Daoy (cell line): ENCODE results near the gene CD81. TPM values are rescaled to one million over a fixed set of nuclear protein-coding genes. Genes with fewer than 3 reads are reported as not detected.
A peak's percentile ranks its signal among the peaks of the same experiment; 100 is the strongest.

Experiments used
- DNase-seq: peaks from one replicate; pipeline ENCODE4 v3.0.0-alpha.2; 2015; ENCODE audit warnings: low read depth
- total RNA-seq: library from RNA; depleted of rRNA; stranded (reverse); fragments of >200 nt; shearing (Covaris generic); gene quantifications from 2 replicates; pipeline ENCODE4 v1.2.3, GENCODE V29; 2014

Gene CD81
- total RNA-seq, 1 experiment from 2014 or later: 67.5 TPM

DNA sequence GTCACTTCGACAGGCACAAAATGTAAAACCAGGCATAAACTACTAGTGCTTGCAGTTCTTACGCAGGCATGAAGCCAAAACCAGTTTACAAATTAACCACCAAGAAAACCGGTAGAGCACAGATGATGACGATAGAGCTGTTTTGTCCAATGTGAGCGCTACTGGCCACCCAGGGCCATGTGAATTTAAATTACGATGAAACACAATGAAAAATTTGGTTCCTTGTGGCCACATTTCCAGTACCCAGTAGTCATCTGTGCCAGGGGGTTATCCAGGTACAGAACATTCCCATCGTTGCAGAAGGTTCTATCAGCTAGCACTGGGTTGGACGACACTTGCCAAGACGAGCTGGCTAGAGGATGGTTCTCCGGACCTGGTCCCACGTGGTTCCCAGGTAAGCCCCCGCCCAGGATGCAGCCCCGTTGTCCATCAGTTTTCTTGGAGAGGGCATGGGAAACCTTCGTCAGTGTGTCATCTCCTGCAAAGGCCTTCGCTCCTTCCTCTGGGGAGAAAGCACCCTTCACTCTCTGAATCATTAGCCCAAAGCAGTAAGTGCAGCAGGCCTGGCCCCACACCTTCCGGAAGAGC lies 1.1 kb upstream of the CD81 start:
- no peak for DNase-seq

DNA sequence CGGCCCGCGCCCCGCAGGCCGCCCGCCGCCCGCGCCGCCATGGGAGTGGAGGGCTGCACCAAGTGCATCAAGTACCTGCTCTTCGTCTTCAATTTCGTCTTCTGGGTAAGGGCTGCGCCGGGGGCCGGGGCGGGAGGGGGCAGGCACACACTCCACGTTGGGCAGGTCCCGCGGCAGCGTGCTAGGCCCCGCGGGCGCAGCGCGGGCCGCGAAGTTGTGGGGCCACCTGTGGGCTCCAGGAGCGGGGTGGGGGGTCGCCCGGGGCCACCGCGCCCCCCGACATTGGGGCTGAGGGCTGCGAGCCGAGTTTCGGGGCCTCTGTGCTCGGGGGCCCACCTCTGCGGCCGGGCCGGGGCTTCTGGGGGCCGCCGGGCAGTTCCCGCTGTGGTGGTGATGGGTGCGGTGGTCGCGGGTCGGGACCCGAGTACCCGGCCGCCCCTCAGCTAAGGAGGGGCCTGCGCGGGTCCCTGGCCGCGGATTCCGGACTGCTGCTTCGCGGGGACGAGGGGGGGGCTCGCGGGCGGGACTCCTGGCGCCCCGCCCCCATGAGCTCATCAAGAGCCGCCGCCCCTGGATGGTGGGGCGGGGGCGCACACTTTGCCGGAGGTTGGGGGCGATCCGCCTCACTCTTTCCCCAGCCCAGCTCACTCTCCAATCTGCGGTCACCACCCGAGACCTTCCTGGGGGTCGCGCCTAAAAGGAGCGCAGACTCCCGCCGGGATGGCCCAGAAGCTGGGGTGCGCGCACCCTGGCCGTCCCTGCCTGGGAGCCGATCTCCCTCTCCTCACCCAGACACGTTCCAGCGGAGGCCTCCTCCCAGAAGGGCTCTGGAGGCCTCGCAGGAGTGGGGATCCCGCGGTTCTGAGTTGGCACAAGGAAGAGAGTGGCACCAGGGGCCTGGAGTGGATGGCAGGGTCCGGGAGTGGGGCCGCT lies 667 bp downstream of the CD81 start:
- peak; percentile 63 for DNase-seq

DNA sequence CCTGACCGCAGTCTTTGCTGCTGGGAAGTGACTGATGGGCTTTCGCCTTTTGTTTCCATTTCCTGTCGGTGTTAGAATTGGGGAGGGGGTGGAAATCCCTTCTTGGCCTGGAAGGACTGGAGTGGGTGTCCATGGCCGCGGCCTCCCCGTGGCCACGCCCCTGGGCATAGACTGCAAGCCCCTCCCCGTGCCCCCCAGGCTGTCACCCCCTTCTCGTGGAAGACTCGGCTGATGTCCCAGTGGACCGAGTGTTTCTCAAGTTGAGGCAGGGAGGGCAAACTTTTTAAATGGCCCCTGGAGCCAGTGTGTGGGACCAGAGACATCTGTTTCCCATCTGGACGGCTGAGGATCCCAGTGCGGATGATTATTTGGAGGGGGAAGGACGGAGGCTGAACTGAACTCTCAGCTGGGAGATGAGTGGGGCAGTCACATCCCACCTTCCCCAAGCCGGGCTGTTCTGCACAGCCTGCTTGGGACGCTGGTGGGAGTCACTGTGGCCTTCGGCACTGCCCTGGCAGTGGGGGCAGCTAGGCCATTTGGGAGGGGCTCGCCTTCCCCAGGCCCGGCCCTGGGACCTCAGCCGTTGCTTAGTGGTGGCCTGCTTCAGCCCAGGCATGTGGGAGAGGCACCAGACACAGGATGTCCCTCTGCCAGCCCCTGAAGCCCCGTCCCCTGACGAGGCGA lies 1.6 kb downstream of the CD81 start:
- no peak for DNase-seq

DNA sequence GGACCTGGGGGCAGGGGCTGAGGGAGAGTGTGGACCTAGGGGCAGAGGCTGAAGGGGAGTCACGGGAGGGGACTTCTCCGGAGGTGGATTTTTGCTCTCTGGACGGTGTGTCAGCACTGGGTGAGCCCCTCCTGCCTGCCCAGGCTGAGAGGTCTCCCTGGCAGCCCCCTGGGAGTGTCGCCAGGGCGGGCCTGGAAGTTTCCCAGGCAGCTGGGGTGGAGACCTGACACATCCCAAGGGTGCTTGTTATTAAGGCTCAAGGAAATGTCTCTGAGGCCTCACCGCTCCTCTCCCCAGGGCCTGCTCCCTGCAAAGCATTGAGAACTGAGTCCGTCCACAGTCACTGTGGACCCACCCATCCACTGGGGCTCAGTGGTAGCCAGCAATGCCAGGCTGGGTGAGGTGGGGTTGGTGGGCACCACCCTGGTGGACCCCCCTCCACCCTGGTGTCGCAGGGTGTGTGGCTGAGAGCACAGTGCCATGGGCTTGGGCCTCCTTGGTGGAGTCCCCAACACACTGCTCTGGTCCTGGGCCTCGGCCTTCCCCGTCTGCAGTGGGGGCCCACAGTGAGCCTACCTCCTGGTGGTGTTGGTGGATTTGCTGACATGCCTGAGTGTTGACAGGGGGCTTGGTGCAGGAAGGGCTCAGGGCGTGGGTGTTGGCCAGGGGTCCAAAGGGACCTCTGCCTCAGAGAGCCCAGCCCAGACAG lies 2.5 kb downstream of the CD81 start:
- DNase-seq: no peak

DNA sequence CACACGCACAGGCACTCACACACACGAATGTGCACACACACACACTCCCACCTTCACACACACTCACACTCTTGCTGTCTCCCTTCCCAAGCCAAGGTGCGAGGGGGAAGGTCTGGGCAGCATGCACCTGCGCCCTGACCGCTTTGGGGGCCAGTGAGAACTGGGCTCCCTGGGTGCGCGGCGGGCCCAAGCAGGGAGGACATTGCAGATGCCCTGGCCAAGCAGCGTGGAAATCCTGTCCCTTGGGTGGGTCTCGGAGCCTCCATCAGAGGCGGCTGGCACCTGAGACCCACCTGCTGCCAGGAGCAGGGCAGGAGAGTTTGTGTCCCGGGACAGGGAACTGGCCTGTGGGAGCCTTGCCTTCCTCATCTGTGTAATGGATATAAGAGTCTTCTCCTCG lies 3.3 kb downstream of the CD81 start:
- no peak for DNase-seq

DNA sequence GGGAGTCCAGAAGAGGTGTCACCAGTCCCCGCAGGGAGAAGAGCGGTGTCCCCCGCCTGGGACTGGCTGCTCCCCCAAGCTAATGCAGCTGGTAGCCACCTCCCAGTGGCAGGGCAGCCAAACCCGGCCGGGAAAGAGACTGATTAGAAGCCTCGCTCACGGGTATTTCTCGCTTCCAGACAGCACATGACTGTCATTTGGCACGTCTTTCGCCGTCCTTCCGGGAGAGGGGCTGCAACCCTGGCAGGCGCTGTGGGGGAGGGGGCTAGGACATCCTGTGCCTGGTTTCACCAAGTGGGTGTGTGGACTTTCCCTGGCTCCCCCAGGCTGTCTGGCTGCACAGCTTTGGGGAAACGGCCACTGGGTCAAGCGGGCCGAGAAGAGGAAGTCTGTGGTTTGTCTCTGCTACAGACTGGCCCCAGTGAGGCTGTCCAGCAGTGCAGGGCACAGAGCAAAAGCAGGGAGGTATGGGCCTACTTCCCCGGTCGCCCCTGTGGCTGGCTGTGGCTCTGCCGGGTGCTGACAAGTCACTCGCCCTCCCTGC lies 3.8 kb downstream of the CD81 start:
- no peak for DNase-seq

DNA sequence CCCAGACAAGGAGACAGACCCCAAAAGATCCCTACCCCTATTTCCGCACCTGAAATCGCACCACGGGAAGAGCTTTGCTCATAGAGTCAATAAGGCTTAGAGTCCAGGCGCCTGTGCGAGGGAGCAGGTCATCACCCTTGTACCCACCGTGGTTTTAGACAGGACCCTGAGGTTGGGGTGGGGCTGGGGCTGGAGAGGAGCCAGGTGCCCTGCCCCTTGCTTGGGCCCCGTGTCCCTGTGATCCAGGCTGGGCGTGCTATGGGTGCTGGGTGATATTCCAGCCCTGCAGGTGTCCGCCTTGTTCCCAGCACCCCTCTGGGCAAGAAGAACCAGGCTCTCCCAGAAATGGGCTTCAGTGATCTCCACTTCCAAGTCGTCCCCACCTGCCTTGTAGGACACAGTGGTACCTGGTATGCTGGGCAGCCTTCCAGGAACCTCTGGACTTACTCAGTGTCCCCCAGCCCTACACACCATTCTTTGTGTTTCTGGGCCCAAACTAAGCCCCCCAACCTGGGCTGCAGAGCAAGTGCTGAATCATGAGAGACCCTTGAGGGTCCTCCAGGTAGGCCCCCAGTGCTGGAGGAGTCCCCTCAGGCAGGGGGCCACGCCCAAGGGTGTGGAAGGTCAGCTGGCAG lies 4.5 kb downstream of the CD81 start:
- DNase-seq: no peak

DNA sequence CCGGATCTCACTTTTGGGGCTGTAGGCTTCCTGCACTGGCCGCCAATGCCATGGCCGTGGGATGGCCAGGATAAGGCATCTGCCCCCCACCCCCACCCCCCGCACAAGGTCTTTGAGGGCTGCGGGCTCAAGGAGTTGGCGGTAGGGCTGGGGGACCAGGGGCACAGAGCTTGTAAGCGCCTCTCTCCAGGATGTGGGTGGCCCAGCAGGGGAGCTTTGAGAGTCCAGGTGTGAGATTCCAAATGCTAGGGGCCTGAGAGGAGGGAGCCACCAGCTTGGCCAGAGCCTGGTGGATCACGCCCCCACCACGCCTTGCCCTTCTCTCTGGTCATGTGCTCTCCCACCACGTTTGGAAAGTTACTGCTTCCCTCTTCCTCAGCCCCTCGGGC lies 5.0 kb downstream of the CD81 start:
- no peak for DNase-seq

DNA sequence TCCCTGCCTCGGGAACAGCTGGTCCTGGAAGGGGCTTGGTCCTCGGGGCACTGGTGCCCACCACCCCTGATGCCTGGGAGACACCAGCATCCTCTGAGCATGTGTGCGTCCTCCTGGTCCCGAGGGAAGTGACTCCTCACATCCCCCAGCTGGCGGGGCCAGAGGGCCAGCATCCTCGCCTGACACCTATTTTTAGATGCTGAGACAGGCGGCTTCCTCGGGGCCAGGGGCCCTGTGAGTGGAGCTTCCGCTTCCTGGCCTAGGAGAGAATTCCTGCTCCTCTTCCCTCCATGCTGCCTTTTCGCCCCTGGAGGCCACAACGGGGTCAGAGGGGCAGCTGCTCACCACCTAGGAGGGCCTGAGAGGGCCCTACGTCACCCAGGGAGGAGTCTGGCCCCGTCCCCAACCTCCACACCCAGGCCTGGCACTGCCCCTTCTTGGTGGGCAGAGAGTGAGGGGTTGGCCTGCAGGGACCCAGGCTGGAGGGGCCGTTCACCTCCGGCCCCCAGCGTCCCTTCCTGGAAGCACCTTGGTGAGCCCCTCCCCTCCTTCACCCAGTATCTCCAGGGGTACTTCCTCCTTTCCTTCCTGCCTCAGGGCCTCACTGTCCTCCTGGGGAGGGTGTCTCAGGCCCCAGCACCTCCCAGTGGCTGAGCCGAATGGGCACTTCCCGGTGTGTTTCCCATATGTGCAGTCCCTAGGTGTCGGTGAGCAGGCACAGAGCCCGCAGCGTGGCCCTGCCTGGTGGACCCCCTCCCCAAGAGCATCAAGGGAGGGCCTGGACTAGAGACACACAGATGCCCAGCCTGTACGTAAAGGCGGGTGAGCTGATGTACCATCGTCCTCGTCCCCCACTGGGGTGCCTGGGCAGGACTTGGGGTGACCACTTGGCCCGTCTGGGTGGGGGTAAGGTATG lies 6.1 kb downstream of the CD81 start:
- no peak for DNase-seq

DNA sequence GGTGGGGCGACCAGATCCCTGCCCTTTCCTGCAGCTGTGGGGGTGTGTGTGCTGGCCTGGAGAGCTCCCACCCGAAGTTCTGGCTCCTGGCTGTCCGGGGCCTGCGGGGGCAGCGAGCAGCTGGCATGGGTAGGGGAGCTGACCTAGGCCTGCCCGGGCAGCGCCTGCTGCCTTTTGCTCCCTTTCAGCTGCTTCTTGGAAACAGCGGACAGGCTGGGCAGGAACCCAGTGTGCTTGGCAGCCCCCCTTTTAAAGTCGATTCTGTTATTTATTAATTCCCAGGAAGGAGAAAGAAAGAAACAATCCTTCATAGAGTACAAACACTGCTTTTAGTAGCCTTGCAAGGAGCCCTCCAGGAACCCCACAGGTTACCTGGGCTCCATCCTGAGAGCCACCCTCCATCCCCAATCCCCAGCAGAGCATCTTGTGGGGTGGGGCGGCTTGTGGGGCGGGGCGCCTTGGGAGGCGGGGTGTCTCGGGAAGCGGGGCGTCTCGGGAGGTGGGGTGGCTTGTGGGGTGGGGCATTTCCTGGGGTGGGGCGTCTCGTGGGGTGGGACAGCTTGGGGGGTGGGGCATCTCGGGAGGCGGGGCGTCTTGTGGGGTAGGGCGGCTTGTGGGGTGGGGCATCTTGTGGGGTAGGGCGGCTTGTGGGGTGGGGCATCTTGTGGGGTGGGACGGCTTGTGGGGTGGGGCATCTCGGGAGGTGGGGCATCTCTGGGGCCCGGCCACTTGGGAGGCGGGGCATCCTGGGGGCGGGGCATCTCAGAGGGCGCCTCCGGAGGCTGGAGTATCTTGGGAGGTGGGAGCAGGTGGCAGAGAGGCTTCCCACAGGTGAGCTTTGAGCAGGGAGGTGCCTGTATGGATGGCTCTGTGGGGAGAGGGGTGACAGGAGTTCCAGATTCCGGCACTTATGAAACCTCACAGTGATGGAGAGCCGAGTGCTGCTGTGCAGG lies 7.0 kb downstream of the CD81 start:
- DNase-seq: no peak

DNA sequence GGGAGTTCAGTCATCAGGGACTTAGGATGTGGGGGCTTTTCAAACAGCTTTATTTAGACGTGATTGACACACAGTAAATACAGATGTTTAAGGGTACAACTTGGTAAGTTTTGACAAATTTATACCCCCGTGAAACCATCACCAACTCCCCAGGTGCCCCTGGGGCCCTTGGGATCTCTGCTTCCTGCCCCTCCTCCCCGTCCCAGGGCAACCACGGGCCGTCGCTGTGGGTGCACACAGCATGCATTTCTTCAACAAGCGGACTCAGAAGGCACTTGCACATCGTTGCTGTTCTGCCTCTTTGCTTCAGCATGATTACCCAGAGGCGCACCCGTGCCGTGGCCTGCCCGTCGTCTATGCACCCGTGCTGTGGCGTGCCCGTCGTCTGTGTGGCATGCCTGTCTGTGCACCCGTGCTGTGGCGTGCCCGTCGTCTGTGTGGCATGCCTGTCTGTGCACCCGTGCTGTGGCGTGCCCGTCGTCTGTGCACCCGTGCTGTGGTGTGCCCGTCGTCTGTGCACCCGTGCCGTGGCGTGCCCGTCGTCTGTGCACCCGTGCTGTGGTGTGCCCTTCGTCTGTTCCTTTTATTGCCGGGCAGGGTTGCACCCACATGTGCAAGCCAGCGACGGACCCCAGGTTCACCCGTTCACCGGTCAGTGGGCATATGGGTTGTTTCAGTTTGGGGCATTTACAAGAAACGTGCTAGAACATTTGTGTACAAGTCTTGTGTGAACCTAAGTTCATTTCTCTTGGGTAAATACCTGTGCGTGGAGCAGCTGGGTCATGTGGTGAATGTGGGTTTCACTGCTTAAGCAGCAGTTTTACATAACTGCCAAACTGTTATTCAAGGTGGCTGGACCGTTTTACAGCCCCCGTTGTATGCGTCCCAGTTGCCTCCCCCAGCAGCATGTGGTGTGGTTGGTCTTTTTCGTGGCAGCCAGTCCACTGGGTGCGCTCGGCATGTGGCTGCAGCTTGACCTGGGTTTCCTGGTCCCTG lies 8.3 kb downstream of the CD81 start:
- DNase-seq: no peak

DNA sequence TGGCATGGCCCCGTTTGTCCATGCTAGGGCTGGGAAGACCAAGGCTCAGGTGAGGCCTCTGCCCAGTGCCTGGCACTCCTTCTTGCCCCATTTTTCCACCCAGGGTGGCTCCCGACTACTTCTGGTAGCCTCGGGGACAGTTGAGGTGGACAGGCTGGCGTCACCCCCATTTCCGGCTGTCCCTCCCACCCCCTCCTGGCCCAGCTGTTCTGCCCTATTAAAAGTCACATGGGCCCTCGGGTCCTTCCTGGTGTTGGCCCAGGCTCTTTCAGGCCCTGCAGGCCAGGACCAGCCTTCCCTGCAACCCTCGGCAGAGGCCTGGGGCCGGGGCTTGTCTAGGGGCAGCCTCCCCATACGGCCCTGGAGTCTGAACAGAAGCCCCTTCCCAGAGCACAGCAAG lies 9.5 kb downstream of the CD81 start:
- no peak for DNase-seq

DNA sequence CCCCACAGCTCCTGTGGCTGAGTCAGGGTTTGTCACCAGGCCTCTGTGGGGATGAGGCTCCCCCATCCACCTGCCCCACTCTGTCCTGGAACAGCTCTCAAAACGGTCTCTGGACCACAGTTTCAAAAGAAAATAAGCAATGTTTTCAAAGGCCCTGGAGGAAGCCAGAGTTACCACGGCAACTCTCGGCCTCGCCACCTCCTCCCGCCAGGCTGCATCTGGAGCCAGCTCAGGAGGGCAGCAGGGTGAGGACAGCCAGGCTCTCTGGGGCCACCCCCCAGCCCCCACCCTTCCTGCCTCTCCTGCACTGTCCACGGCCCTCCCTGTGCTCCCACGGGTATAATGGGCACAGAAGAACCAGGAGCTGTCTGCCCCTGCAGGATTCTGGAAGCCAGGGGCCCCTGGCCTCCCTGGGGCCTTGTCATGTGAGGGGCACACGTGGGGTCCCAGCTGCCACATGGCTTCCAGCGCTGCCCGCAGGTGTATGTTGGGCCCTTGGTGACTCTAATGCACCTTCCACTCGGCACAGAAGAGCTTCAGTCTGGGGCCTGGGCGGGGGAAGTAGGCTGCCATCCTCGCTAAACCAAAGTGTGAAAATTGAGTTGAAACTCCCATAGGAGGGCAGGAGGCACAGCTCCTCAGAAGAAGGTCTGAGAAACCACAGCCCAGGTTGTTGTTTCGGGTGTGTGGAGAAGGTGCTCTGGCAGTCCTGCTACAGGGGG lies 10.3 kb downstream of the CD81 start:
- DNase-seq: no peak

DNA sequence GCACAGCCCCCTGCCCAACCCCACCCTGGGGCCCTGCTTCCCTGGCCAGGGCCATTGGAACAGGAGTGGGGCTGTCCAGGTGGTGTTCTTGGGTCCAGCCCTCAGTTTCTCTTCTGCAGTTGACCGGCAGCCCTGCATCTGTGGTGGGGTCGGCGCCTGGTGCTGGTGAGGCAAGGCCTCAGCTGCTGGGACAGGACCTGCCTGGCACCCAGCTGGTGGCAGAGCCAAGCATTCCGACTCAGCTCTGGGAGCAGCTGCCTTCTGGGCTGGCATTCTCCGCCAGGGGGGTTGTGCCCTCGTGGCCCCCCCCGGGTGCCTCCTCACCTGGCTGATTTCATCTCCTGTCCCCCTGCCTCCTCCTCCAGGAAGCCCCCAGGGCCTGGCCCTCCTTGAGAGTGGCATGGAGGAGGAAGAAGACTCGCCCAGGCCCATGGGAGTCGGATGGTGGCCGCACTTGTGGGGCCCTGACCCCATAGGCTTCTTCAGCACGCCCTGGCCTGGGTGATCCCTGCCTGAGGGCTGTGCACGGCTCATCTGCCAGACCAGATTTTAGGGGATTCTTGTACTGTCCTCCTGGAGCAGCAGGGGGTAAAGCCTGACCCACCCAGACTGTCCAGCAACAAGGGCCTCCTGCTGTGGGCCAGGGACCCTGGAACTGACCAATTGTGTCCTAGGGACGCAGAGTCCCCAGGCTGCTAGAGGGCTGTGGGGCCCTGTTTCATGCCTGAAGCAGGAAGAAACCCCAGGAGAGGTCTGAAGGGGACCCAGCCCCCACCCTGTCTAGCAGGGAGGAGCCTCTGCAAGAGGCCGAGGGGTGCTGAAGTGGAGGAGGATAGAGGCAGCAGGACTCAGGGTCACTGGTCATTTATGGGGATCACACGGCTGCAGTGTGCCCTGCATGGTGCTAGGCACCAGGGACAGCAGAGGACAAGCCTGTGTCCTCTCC lies 11.6 kb downstream of the CD81 start:
- no peak for DNase-seq

DNA sequence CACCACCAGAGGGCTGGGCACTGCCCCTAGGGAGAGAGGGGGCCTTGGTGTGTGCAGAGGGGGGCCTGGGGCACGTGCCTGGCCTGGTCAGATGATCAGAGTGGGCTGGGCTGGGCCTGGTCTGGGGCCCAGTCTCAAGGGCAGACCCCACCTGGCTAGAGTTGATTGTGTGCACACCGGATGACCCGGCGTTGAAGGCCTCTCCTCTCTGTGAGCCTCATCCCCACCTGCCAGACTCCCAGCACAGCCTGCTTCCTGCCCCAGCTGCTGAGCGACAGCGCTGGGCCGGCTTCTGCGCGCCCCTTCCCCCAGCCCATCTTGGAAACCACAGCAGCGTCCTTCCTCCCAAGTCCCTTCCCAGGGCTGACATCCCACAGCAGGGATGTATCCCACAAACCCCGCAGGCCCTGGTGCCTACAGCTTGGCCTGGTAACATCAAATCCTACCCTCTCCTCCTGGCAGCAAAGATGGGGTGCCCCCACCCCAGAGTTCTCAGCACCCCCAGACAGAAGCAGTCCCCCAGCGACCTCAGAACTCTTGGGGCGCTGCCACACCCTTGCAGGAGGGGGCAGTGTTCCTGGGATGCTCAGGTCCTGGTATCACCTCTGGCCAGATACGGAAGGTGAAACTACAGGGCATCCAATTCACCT lies 12.4 kb downstream of the CD81 start:
- no peak for DNase-seq
